ENCODE data around the gene NXPE3. TPM values are rescaled to one million over a fixed set of nuclear protein-coding genes. Genes with fewer than 3 reads are reported as not detected.

The NXPE3 gene
- total RNA-seq, 4 donors from 2014 or later = 1.4 to 62.7 (median 3.2) TPM

DNA sequence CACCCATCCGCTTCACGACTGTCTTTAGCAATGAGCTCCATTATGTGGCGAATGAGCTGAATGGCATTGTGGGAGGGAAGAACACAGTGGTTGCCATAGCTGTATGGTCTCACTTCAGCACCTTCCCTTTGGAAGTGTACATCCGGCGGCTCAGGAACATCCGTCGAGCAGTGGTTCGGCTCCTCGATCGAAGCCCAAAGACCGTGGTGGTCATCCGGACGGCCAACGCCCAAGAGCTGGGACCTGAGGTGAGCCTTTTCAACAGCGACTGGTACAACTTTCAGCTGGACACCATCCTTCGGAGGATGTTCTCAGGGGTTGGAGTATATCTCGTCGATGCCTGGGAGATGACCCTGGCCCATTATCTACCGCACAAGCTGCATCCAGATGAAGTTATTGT, 42.5 kb downstream of the NXPE3 start:
- TF ChIP-seq, protein P1, sequence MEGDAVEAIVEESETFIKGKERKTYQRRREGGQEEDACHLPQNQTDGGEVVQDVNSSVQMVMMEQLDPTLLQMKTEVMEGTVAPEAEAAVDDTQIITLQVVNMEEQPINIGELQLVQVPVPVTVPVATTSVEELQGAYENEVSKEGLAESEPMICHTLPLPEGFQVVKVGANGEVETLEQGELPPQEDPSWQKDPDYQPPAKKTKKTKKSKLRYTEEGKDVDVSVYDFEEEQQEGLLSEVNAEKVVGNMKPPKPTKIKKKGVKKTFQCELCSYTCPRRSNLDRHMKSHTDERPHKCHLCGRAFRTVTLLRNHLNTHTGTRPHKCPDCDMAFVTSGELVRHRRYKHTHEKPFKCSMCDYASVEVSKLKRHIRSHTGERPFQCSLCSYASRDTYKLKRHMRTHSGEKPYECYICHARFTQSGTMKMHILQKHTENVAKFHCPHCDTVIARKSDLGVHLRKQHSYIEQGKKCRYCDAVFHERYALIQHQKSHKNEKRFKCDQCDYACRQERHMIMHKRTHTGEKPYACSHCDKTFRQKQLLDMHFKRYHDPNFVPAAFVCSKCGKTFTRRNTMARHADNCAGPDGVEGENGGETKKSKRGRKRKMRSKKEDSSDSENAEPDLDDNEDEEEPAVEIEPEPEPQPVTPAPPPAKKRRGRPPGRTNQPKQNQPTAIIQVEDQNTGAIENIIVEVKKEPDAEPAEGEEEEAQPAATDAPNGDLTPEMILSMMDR (IDR thresholded peaks at IDR 0.05) = no peak
- no peak for TF ChIP-seq POLR2A (IDR thresholded peaks at IDR 0.05)
- H3K27ac ChIP-seq = no peak overlapping the region
- DNase-seq = no peak
- peaks cover 0 to 4% (median 0%) of the 10 kb centered on the region in 3 donors for H3K36me3 ChIP-seq
- no peaks in the 10 kb centered on the region for H3K27me3 ChIP-seq
- H3K9me3 ChIP-seq = no peaks in the 10 kb centered on the region
- peaks cover 0 to 7% (median 3%) of the 10 kb centered on the region in 4 donors for H3K4me1 ChIP-seq
- no peak overlapping the region for H3K4me3 ChIP-seq

DNA sequence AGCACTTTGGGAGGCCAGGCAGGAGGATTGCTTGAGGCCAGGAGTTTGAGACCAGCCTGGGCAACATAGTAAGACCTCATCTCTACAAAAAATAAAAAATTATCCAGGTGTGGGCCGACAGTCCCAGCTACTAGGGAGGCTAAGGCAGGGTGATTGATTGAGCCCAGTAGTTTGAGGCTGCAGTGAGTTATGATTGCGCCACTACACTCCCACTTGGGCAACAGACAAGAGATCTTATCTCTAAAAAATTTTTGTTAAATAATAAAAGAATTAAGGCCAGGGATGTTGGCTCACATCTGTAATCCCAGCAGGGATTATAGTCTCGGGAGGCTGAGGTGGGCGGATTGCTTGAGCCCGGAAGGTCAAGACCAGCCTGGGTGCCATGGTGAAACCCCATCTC, 44.5 kb downstream of the NXPE3 start:
- Histone ChIP-seq H3K36me3 (peaks cover 0 to 4% (median 0%) of the 10 kb centered on the region in 3 donors), H3K9me3 (no peaks in the 10 kb centered on the region), H3K27ac (no peak overlapping the region), H3K4me3 (no peak overlapping the region), H3K4me1 (peaks cover 0 to 17% (median 5%) of the 10 kb centered on the region in 4 donors), H3K27me3 (no peaks in the 10 kb centered on the region)
- DNase-seq = no peak
- no peak for TF ChIP-seq POLR2A (IDR thresholded peaks at IDR 0.05)
- TF ChIP-seq, protein P1 (IDR thresholded peaks at IDR 0.05) = no peak

DNA sequence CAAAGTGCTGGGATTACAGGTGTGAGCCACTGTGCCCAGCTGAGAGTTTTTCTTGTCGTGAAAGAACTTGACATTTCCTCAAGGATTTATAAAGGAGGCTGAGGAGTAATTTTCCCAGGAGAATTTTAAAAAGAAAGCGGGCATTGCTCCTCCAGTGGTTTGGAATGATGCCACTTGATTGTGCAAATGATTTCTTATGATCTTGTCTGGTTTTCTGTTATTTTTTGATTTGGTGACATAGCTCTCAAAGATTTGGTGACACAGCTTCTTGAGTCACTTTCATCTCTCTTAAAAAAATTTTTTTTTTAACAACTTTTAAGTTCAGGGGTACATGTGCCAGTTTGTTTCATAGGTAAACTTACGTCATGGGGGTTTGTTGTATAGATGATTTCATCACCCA, 45.7 kb downstream of the NXPE3 start:
- no peak overlapping the region for H3K27ac ChIP-seq
- no peak for DNase-seq
- TF ChIP-seq POLR2A (IDR thresholded peaks at IDR 0.05) = no peak
- TF ChIP-seq, protein P1 (IDR thresholded peaks at IDR 0.05) = no peak
- no peaks in the 10 kb centered on the region for H3K9me3 ChIP-seq
- H3K27me3 ChIP-seq = no peaks in the 10 kb centered on the region
- peaks cover 0 to 4% (median 0%) of the 10 kb centered on the region in 3 donors for H3K36me3 ChIP-seq
- H3K4me1 ChIP-seq = peaks cover 0 to 28% (median 8%) of the 10 kb centered on the region in 4 donors
- H3K4me3 ChIP-seq = no peak overlapping the region

DNA sequence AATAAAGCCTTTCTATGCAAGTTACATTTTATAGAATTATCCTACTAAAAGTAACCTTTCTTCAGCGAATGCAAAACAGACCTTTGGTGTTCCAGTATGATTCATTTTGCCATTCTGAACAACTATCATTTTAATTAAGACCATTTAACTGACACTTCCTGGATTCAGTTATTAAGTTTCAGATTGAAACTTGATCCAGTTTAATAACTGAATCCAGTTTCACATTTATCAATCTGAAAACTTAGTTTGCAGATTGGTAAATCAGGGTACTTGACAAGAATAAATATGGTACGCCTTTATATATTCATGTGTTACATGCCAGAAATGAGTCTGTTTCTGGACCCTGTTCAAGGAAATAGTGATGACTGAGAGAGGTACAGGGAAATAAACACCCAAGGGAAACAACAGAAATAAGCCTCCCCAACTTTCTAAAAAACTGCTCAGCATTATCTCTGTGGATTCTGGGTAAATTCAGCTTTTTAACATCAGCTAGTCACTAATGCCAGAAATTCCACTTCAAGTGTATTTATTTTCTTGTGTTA, 47.0 kb downstream of the NXPE3 start:
- TF ChIP-seq, protein P1 (IDR thresholded peaks at IDR 0.05) = no peak
- TF ChIP-seq POLR2A (IDR thresholded peaks at IDR 0.05) = no peak
- DNase-seq = no peak
- H3K9me3 ChIP-seq = no peaks in the 10 kb centered on the region
- peaks cover 0 to 34% (median 8%) of the 10 kb centered on the region in 4 donors for H3K4me1 ChIP-seq
- H3K27me3 ChIP-seq = no peaks in the 10 kb centered on the region
- H3K4me3 ChIP-seq = no peak overlapping the region
- peaks cover 0 to 4% (median 0%) of the 10 kb centered on the region in 3 donors for H3K36me3 ChIP-seq
- H3K27ac ChIP-seq = peak overlapping the region; percentile 14 to 91 (median 88)

DNA sequence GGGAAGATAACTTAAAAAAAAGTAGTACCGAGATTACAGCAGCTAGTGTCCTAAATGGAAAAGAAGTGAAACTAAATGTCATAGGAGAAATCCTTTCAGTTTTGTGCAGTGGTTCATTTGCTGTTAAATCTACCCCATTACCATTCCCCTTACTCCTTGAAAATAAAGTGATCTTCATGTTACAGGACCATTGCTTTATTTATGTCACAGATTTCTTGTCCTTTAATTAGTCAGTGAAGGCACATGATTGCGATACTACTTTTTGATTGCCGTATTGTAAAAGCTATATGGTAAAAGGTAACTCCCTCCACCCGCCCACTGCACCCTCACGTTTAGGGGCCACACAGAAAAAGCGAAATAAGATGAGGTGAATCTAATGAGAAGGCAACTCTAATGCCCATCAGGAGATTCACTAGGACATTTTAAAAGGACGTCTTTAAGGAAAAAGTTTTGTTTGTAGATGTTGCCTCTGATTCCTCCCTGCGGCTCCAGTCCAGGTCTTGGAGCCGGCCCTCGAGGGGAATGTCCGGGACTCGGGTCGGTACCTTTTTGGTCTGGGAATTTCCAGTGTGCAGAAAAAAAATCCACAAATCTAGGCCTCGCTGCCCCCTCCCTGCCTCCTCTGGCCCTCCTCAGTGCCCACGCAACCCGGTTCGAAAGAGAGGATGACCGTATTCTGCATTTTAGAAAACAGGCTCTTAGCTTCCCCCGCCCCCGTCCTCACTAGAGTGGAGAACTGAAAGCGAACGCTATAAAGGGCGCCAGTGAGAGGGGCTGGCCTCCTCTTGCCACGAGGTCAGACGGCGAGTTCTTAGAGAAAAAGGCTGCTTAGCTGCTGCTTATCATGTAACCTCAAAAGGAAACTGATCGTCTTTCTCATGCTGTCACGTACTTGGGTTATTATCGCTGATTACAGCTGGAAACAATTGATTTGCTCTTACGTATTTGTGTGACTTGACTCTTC, 48.5 kb downstream of the NXPE3 start:
- H3K27me3 ChIP-seq = no peaks in the 10 kb centered on the region
- DNase-seq = peak; percentile 79 to 94 (median 90)
- peak overlapping the region; percentile 86 to 91 (median 88) for H3K27ac ChIP-seq
- peak; percentile 55 to 61 for TF ChIP-seq POLR2A (IDR thresholded peaks at IDR 0.05)
- TF ChIP-seq, protein P1 (IDR thresholded peaks at IDR 0.05) = no peak
- H3K4me3 ChIP-seq = peak overlapping the region; percentile 44 to 60 (median 56)
- no peaks in the 10 kb centered on the region for H3K9me3 ChIP-seq
- H3K36me3 ChIP-seq = no peaks in the 10 kb centered on the region
- peaks cover 0 to 34% (median 8%) of the 10 kb centered on the region in 4 donors for H3K4me1 ChIP-seq

Measured in Peyer's patch (tissue), 4 donors.